Measurements from ENCODE around the gene FUT1.

DNA sequence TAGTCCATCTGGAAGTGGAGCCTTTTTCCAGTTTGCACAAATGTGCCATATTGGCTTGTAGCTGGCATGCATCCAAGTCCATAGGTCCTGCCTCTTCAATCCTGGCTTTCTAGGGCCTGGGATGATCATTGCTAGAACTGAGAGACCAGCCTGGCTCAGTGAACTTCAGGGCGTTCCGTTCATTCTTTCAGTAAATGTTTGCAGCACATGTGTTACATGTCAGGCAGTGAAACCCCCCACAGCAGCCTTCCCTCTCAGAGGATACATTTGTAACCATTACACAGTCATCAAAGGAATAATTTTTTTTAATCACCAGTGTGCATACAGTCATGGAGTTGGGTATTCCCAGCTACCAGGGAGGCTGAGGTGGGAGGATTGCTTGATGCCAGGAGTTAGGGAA lies 47.0 kb downstream of the FUT1 start:
- TF ChIP-seq POLR2AphosphoS5 (IDR thresholded peaks at IDR 0.05) (no peak), POLR2A (IDR thresholded peaks at IDR 0.05) (no peak)
- TF ChIP-seq, protein P1, sequence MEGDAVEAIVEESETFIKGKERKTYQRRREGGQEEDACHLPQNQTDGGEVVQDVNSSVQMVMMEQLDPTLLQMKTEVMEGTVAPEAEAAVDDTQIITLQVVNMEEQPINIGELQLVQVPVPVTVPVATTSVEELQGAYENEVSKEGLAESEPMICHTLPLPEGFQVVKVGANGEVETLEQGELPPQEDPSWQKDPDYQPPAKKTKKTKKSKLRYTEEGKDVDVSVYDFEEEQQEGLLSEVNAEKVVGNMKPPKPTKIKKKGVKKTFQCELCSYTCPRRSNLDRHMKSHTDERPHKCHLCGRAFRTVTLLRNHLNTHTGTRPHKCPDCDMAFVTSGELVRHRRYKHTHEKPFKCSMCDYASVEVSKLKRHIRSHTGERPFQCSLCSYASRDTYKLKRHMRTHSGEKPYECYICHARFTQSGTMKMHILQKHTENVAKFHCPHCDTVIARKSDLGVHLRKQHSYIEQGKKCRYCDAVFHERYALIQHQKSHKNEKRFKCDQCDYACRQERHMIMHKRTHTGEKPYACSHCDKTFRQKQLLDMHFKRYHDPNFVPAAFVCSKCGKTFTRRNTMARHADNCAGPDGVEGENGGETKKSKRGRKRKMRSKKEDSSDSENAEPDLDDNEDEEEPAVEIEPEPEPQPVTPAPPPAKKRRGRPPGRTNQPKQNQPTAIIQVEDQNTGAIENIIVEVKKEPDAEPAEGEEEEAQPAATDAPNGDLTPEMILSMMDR (IDR thresholded peaks at IDR 0.05), result no peak

Data from breast epithelium (tissue), 3 donors.